ENCODE results near the gene MYL11.
"Not testable (repeated sequence)": the region's sequence is repeated elsewhere in the genome, so short reads cannot be mapped to it uniquely, and the experiment has no call there.

Gene MYL11, protein sequence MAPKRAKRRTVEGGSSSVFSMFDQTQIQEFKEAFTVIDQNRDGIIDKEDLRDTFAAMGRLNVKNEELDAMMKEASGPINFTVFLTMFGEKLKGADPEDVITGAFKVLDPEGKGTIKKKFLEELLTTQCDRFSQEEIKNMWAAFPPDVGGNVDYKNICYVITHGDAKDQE

DNA sequence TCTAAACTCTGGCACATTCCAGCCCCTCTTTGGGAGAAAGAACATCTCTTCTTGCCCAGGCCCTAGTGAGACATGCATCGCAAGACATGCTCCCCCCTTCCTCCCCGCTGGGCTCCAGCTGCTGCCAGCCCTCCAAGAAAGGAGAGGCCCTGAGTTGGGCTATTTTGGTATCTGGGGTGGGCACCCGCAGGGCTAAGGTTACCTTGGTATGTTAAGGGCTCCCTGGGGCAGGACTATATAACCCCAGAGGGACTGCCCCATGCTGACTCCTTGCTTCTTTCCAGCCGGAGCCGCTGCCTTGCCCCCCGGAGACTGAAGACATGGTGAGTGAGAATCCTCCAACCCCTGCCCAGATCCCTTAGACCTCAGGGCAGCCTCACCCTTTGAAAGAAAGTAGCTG is at the start of gene MYL11:
TSS of gene MYL11 (plus strand) at position 265 of the 400 bp plus-strand sequence. CDS start at position 321, 56 bp downstream.
- no peak for DNase-seq (ENCODE audit: low read depth, low spot score)

GRCh38 chr16:30334473-30334989 is 40.1 kb upstream of the MYL11 start:
- not testable (repeated sequence) for DNase-seq (ENCODE audit: low read depth, low spot score)

GRCh38 chr16:30335028-30335597 is 39.5 kb upstream of the MYL11 start:
- DNase-seq (ENCODE audit: low read depth, low spot score), result not testable (repeated sequence)

- DNase-seq (ENCODE audit: low read depth, low spot score), result no peak
Observed at GRCh38 chr16:30335598-30336474, 38.8 kb upstream of the MYL11 start.

- not testable (repeated sequence) for DNase-seq (ENCODE audit: low read depth, low spot score)
Observed at GRCh38 chr16:30337964-30338357, 36.6 kb upstream of the MYL11 start.

GRCh38 chr16:30338715-30339114 is 35.9 kb upstream of the MYL11 start:
- DNase-seq (ENCODE audit: low read depth, low spot score), result not testable (repeated sequence)

DNA sequence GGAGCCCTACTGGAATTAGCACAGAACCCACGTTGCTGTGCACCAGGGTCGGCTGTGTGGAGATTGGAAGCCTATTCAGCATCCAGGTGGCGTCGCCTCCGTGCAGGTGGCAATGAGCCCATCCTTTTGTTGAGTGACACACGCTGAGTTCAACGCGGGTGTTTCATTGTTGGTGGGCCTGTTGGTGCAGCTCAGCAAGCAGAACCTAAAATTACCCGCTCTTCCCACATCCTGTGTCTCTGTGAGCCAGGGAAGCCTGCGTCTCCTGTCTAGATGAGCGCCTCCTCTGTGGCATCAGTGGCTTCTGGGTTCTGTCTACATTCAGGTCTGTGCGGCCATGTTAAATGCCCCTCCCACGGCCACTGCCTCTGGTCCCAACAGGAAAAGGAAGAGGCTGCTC is 34.0 kb upstream of the MYL11 start:
- no peak for DNase-seq (ENCODE audit: low read depth, low spot score)

GRCh38 chr16:30341971-30342370 is 32.6 kb upstream of the MYL11 start:
- not testable (repeated sequence) for DNase-seq (ENCODE audit: low read depth, low spot score)

GRCh38 chr16:30342751-30343490 is 31.7 kb upstream of the MYL11 start:
- no peak for DNase-seq (ENCODE audit: low read depth, low spot score)

DNA sequence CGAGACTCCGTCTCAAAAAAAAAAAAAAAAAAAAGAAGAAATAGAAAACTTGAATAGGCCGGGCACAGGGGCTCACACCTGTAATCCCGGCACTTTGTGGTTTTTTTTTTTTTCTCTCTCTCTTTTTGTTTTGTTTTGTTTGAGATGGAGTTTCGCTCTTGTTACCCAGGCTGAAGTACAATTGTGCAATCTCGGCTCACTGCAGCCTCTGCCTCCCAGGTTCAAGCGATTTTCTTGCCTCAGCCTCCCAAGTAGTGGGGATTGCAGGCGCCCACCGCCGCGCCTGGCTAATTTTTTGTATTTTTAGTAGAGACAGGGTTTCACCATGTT is 31.1 kb upstream of the MYL11 start:
- DNase-seq (ENCODE audit: low read depth, low spot score), result not testable (repeated sequence)

DNA sequence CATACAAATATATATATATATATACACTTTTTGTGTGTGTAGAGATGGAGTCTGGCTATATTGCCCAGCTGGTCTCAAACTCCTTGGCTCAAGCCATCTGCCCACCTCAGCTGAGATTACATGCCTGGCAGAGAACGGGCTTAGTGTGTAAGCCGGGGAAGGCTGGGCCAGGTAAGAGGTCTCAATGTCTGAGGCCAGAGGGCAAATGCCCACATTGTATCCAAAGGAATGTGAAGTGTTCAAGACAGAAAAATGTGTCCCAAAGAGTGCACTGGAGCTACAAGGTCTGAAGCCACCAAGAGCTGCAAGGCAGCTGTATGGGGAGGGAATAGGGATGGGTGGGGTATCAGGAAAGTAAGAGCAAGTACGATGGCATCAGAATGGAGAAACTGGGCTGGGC is 28.3 kb upstream of the MYL11 start:
- DNase-seq (ENCODE audit: low read depth, low spot score), result no peak

- no peak for DNase-seq (ENCODE audit: low read depth, low spot score)
Observed at GRCh38 chr16:30348113-30348512, 26.5 kb upstream of the MYL11 start.

DNA sequence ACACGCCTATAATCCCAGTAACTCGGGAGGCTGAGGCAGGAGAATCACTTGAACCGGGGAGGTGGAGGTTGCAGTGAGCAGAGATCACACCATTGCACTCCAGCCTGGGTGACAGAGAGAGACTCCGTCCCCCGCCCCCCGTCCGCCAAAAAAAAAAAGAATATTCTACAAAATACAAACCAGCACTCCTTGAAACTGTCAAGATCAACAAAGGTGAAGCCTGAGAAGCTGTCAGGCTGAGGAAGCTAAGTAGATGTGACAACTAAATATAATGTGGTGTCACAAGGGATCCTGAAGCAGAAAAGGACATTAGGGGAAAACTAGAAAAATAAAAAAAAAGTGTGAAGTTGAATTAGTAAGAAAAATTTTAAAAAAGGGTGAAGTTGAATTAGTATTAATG is 25.7 kb upstream of the MYL11 start:
- DNase-seq (ENCODE audit: low read depth, low spot score), result no peak

DNA sequence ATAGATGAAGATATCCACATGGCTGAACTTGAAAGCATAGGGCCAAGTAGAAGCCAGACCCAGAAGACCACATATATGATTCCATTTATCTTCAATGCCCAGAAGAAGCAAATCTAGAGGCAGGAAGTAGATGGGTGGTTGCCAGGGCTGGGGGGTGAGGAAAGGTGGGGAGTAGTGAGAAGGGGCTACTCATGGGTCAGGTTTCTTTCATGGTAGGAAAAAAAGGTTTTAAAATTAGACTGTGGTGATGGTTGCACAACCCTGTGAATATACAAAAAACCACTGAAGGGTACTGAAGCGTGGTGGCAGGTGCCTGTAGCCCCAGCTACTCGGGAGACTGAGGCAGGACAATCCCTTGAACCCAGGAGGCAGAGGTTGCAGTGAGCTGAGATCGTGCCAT is 24.9 kb upstream of the MYL11 start:
- no peak for DNase-seq (ENCODE audit: low read depth, low spot score)

DNA sequence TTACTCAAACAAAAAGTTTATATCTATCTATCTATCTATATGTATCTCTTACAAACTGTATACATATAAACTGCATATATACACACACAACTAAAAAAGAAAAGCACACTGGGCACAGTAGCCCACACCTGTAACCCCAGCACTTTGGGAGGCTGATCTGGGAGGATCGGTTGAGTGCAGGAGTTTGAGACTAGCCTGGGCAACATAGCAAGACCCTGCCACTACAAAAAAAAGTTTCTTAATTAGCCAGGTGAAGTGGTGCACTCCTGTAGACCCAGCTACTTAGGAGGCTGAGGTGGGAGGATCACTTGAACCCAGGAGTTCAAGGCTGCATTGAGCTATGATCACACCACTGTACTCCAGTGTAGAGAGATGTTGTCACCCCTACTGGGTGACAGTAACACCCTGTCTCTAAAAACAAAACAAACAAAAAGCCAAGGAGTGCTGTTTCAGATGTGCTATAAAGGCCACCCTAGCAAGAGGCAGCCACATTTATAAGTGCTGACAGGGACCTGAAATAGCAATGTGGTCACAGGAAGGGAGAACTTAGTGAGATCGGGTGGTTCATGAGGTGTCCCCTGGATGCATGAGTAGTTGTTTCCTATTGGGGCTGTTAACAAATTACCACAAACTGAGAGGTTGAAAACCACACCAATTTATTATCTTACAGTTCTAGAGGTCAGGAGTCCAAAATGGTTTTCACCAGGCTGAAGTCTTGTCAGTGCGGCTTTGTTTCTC is 24.3 kb upstream of the MYL11 start:
- DNase-seq (ENCODE audit: low read depth, low spot score), result no peak

DNA sequence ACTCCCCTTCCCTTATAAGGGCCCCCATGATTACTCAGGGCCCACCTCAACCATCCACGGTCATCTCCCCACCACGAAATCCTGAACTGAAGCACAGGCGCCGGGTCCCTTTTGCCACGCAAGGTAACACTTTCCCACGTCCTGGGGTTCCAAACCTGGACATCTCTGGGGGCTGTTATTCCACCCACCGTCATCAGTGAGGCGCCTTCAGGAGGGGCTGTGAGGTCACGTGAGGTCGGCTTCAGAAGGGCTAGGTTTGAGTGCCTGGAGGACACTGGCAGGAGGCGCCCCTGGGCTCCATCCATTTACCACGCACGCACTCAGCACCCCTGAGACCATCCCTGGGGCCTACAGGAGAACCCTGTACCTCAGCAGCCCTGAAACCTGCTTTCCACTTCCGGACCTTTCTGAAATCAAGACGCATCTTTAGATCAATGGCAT is 23.6 kb upstream of the MYL11 start:
- DNase-seq (ENCODE audit: low read depth, low spot score), result no peak

GRCh38 chr16:30351586-30352419 is 22.8 kb upstream of the MYL11 start:
- DNase-seq (ENCODE audit: low read depth, low spot score), result no peak

DNA sequence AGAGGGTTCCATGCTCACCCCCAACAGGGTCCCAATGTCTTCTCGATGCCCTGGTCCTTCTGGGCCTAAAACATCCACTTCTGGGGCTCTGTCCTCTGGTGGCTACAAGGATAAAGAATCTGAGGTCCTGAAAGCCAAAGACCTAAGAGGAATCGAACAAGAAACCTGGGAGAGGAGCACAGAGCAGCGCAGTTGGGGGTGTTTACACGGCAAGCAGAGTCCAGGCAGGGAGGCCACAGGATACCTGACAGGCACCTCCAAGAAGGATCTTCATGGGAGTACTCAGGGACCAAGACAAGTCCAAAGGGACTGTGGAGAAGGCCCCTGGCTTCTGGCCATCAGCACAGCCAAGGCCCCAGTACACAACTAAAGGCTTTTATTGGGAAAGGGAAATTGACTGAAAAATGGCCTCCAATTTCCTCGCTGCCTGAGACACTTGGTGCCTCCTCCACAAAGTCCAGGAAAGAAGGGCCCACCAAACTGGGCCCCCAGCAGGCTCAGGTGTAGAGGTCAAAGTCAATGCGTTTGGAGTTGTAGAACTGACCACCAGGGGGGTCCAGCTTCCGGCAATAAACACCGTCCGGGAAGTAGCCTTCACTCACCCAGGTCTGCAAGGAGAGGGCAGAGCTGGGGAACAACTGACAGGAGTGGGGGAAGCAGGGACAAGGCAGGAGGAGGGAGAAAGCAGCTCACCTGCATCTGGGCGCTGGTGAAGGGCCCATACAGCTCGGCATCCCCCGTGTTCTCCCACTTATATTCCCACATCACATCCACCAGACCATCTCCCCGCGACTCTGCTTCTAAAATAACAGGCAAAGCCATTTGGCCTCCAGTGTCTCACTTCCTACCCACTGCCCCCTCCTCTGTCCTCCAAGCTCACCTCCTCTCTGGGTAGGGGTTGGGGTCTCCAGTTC is 21.9 kb upstream of the MYL11 start:
- DNase-seq (ENCODE audit: low read depth, low spot score), result no peak

GRCh38 chr16:30353438-30354129 is 21.0 kb upstream of the MYL11 start:
- DNase-seq (ENCODE audit: low read depth, low spot score), result no peak
